8988T (cell line): ENCODE results near the gene SLC6A17.

Source experiments
- DNase-seq: peaks from one replicate; pipeline ENCODE4 v3.0.0; 2011

The SLC6A17 gene

GRCh38 chr1:110176299-110176956, 26.1 kb downstream of the SLC6A17 start:
- DNase-seq, result no peak

GRCh38 chr1:110177775-110178174, 27.5 kb downstream of the SLC6A17 start:
- no peak for DNase-seq

- no peak for DNase-seq
These were observed 33.4 kb downstream of the SLC6A17 start for GRCh38 chr1:110183642-110184167.

GRCh38 chr1:110184446-110184845, 34.2 kb downstream of the SLC6A17 start:
- no peak for DNase-seq

- DNase-seq, result no peak
These were observed 34.9 kb downstream of the SLC6A17 start for GRCh38 chr1:110185181-110185580.

- DNase-seq, result no peak
These were observed 36.3 kb downstream of the SLC6A17 start for GRCh38 chr1:110186558-110186957.

GRCh38 chr1:110187139-110187890, 37.0 kb downstream of the SLC6A17 start:
- no peak for DNase-seq

- no peak for DNase-seq
These were observed 37.8 kb downstream of the SLC6A17 start for GRCh38 chr1:110188035-110188618.

GRCh38 chr1:110189181-110189580, 38.9 kb downstream of the SLC6A17 start:
- DNase-seq, result no peak

GRCh38 chr1:110190282-110190929, 40.1 kb downstream of the SLC6A17 start:
- no peak for DNase-seq

- no peak for DNase-seq
These were observed 42.2 kb downstream of the SLC6A17 start for GRCh38 chr1:110192541-110192940.

- DNase-seq, result no peak
These were observed 44.9 kb downstream of the SLC6A17 start for GRCh38 chr1:110195196-110195595.

GRCh38 chr1:110196917-110197765, 46.8 kb downstream of the SLC6A17 start:
- DNase-seq, result peak; percentile 63

- no peak for DNase-seq
These were observed 47.8 kb downstream of the SLC6A17 start for GRCh38 chr1:110197905-110198629.

- DNase-seq, result no peak
These were observed 48.5 kb downstream of the SLC6A17 start for GRCh38 chr1:110198746-110199145.

GRCh38 chr1:110200190-110200589, 49.9 kb downstream of the SLC6A17 start:
- no peak for DNase-seq

GRCh38 chr1:110200666-110201065, 50.4 kb downstream of the SLC6A17 start:
- no peak for DNase-seq

- DNase-seq, result no peak
These were observed 51.0 kb downstream of the SLC6A17 start for GRCh38 chr1:110201157-110201825.

GRCh38 chr1:110203021-110203661, 52.8 kb downstream of the SLC6A17 start:
- DNase-seq, result no peak

GRCh38 chr1:110205156-110205555, 54.9 kb downstream of the SLC6A17 start:
- DNase-seq, result no peak
